GM18873 (cell line): ENCODE data around the gene PKDCC.

Experiments
- ATAC-seq: cut with Tn5 transposase; IDR thresholded peaks from one replicate; pipeline ENCODE4 v1.9.1; 2021; ENCODE audit warnings: mild to moderate bottlenecking, moderate library complexity, moderate number of reproducible peaks; ENCODE audit not compliant: unreplicated experiment, low FRiP score

Gene PKDCC

DNA sequence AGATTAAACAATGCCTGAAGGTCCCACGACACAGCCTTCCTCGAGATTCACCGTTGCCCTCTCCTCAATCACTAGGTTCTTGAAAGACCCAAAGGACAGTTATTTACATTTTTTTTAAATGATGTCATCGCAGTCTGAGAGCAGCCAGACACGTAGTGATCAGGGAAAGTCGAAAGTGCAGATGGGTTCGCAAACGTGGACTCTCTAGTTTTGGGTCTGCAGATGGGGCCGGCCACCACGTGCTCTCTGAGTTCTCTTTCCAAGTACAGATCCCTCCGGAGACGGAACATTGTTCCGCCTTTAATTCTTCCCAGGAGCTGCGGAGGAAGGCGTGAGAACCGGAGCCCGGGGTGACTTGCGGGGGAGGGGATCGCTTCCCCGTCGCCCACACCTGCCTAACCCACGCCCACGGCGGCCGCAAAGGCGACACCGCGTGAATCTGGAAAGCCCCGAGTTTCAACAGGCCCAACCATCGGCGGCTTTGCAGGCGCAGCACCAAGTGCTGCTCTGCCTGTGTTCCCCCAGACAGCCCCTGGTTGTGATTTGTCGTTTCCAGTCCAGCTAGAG lies 54.3 kb downstream of the PKDCC start:
- ATAC-seq = peak; percentile 58

DNA sequence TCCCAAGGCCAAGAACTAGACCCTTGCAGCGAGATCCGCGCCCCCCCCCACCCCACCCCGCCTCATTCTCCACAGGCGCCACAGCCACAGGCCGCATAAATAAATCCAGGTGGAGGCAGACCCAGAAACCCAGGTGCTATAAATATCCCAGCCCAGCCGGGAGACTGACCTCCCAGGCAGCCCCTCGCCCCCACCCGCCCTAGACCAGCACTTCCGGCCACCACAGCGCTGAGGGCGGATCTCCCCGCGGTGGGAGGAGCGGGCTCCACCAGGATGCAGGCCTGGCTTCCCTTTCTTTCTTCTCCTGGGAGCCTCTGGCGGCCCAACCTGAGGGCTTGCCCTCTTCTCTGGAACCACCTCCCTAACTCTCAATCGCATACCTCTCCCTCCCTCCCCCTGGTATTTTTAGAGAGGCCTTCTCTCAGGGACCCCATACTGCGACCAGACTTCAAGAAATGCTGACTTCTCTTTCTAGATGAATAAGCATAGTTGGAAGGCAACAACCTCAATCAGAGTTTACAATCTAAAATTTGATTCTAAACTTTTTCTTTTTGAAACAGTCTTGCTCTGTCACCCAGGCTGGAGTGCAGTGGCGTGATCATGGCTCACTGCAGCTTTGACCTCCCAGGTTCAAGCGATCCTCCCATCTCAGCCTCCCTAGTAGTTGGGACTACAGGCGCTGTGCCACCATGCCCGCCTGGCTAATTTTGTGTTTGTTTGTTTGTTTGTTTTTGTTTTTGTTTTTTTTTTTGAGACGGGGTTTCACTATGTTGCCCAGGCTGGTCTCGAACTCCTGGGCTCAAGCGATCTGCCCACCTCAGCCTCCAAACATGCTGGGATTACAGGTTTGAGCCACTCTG lies 55.0 kb downstream of the PKDCC start:
- peak; percentile 1 for ATAC-seq

DNA sequence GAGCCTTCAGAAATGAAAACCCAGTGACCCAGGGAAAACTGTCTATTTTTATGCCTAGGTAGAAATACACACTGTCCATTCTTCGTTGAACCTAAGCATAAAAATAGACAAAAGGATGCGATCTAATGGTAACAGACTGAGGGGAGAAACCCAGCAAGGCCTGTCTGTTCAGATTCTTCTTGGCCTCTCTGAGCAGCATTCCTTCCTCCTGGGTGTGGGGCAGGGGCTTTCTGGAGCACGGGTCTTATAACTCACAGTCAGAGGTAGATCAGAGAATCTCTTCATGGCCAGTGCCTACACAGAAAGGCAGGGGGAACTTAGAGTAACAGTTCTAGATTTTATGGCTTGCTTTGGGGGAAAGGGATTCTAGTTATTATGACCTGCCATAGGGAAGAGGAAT lies 56.0 kb downstream of the PKDCC start:
- no peak for ATAC-seq

DNA sequence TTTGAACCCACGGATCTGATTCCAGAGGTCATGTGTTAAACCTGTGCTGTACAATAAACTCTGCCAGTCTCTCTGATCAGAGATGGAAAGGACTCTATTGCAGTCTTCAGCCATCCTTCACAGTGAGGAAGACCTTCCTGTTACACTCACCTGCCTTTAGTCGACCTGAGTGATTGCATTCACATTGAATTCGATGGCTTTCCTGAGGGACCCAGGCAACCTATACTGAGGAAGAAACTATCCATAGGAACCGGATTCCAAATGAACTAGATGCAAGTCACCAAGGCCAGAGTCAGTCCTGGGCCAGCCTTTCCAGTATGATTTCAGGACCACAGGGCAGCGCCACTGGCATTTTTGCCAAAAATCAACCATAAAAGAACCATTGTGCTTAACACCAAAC lies 56.8 kb downstream of the PKDCC start:
- no peak for ATAC-seq

DNA sequence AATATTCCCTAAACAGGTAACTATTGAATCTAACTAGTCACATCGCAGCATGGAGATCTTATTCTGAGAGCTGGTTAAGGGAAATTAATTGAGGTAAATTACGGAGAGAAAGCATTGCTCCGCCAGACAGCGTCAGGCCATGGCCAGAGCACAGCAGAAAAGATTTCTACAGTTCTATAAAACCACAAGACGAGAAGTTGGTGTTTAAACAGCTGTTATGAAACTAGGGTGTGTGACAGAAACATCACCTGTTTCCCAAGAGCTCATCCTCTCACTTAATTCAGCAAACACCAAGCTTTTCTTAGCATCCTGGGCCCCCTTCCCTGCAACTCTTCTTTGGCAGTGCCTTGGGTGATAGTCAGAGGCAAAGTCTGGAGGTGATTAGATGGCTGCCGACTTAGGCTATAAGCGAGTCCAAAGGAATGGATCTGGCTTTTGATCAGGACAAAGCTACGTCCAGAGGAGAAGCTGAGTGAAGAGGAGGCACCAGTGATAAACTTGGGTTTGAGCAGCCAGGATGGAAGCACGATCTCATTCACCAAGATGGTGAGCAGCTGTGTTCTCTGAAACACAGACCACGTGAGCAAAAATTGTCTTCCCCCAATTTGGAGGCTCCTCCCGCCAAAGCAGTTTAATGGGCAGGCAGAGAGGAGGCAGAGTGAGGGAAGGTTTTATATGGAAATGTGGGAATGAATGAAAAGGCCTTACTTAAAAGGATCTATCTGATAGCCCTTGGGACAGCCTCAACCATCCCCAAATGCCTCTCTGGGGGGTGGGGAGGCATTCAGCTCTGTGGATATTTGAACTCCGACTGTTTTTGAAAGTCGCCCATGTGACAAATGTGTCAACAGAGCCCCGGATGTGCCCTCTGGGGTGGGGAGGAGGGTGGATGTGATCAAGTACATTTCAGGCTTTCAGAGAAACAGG lies 57.8 kb downstream of the PKDCC start:
- peak; percentile 39 for ATAC-seq

DNA sequence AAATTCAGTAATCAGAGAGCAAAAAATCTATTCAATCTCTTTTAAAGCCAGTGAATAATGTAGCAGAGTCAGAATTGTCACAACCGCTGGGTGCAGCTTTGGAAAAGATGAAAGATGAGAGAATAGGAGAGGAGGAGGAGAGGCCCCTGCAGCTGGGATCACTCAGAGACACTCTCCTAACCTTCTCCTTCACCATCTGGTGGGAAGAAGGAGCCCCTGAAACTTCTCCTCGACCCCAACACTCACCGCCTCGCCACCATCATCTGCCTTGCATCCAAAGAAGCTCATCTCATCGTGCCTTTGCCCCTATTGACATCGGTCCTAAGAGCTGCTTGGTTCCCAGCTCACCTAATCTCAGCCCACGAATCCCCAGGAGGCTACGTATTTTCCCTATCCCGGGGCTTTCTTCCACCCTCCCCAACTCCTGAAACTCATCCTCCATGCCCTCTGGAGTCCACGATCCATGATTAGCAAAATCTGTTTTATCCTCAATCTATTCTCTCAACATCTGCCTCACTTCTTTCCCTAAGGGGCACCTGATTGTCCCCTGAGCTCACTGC lies 58.5 kb downstream of the PKDCC start:
- no peak for ATAC-seq

DNA sequence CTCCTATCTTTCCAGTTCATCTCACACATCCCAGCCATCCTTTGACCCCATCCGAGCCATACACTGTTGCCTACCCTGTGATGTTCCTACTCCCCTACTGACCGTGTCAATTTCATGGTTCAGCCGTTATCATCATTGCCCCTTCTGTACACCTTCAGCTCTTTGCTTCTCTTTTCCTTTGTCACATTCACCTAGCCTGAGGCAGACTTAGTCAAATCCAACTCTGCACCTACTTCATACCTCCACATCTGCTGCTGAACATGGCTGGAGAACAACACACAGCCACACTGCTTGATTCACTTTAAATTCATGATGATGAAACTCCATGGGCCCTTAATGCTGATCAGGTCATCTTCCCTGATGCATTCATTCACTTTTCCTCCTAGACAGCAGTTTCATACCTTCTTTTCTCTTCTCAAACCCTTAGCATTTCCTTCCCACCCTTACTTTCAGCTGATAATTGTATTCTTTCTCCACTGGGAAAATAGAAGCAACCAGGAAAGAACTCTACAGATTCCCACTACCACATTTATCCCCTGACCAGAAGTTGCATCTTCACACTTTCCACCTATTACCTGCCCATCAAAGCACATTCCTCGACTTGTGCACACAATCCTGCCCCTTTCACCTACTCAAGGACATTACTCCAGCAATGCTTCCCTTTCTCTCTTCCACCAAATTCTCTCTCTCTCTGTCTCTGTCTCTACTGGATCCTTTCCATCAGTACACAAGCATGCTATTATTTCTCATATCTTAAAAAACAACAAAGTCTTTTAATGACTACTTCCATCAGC lies 59.6 kb downstream of the PKDCC start:
- ATAC-seq = no peak
